HG02610 (cell line): ENCODE data around the gene FGF14.

Source experiments
- ATAC-seq: cut with Tn5 transposase; IDR thresholded peaks from one replicate; pipeline ENCODE4 v1.9.1; 2021; ENCODE audit warnings: mild to moderate bottlenecking, moderate library complexity; ENCODE audit not compliant: unreplicated experiment

The FGF14 gene

GRCh38 chr13:102198418-102199311 is 203.2 kb downstream of the FGF14 start:
- ATAC-seq: no peak

- ATAC-seq: no peak
These were observed 204.7 kb downstream of the FGF14 start for GRCh38 chr13:102197193-102197592.

- no peak for ATAC-seq
These were observed 206.0 kb downstream of the FGF14 start for GRCh38 chr13:102195566-102196462.

GRCh38 chr13:102192858-102193257 is 209.0 kb downstream of the FGF14 start:
- no peak for ATAC-seq

- ATAC-seq: no peak
These were observed 209.8 kb downstream of the FGF14 start for GRCh38 chr13:102191951-102192502.

GRCh38 chr13:102190930-102191329 is 210.9 kb downstream of the FGF14 start:
- ATAC-seq: no peak

- no peak for ATAC-seq
These were observed 214.5 kb downstream of the FGF14 start for GRCh38 chr13:102187313-102187712.

GRCh38 chr13:102185375-102185984 is 216.4 kb downstream of the FGF14 start:
- no peak for ATAC-seq

GRCh38 chr13:102183509-102184182 is 218.2 kb downstream of the FGF14 start:
- ATAC-seq: no peak

- no peak for ATAC-seq
These were observed 219.7 kb downstream of the FGF14 start for GRCh38 chr13:102182170-102182569.

- ATAC-seq: no peak
These were observed 224.4 kb downstream of the FGF14 start for GRCh38 chr13:102177431-102177830.

GRCh38 chr13:102176846-102177245 is 225.0 kb downstream of the FGF14 start:
- ATAC-seq: no peak

GRCh38 chr13:102172406-102172805 is 229.4 kb downstream of the FGF14 start:
- no peak for ATAC-seq

- no peak for ATAC-seq
These were observed 231.5 kb downstream of the FGF14 start for GRCh38 chr13:102170305-102170704.

- ATAC-seq: no peak
These were observed 232.3 kb downstream of the FGF14 start for GRCh38 chr13:102169471-102170015.

GRCh38 chr13:102152790-102153189 is 249.1 kb downstream of the FGF14 start:
- ATAC-seq: no peak

- ATAC-seq: no peak
These were observed 254.5 kb downstream of the FGF14 start for GRCh38 chr13:102147353-102147752.

- ATAC-seq: no peak
These were observed 256.1 kb downstream of the FGF14 start for GRCh38 chr13:102145750-102146149.

GRCh38 chr13:102142473-102142826 is 259.4 kb downstream of the FGF14 start:
- ATAC-seq: no peak
